GM18868 (cell line): ENCODE results near the gene APLF.
A peak's percentile ranks its signal among the peaks of the same experiment; 100 is the strongest.

ENCODE experiments used
- ATAC-seq: cut with Tn5 transposase; IDR thresholded peaks from one replicate; pipeline ENCODE4 v1.9.1; 2021; ENCODE audit warnings: mild to moderate bottlenecking, moderate library complexity; ENCODE audit not compliant: unreplicated experiment

APLF gene

GRCh38 chr2:68467077-68467960 lies at the start of gene APLF, which contains the start of gene FBXO48:
TSS of gene APLF (plus strand) at chr2:68467585. CDS start at chr2:68467732, 147 bp downstream.
TSS of gene FBXO48 (minus strand) at chr2:68467294. CDS start at chr2:68465145, 2,149 bp downstream.
- ATAC-seq, result peak; percentile 93

- ATAC-seq, result peak; percentile 61
These were observed 49.5 kb upstream of the APLF start for GRCh38 chr2:68417926-68418325.

- ATAC-seq, result no peak
These were observed 49.0 kb upstream of the APLF start for GRCh38 chr2:68418419-68418818.

GRCh38 chr2:68418855-68419254 lies 48.5 kb upstream of the APLF start:
- peak; percentile 36 for ATAC-seq

GRCh38 chr2:68420254-68420910 lies 47.0 kb upstream of the APLF start:
- no peak for ATAC-seq

GRCh38 chr2:68423966-68424650 lies 43.3 kb upstream of the APLF start:
- peak; percentile 82 for ATAC-seq

GRCh38 chr2:68425503-68425902 lies 41.9 kb upstream of the APLF start:
- ATAC-seq, result no peak

GRCh38 chr2:68426446-68426845 lies 40.9 kb upstream of the APLF start:
- no peak for ATAC-seq

- ATAC-seq, result peak; percentile 36
These were observed 40.4 kb upstream of the APLF start for GRCh38 chr2:68426848-68427579.

- no peak for ATAC-seq
These were observed 39.3 kb upstream of the APLF start for GRCh38 chr2:68428126-68428525.

GRCh38 chr2:68428746-68429145 lies 38.6 kb upstream of the APLF start:
- ATAC-seq, result no peak

GRCh38 chr2:68429311-68429826 lies 38.0 kb upstream of the APLF start:
- no peak for ATAC-seq

GRCh38 chr2:68431316-68431972 lies 35.9 kb upstream of the APLF start:
- no peak for ATAC-seq

- no peak for ATAC-seq
These were observed 34.4 kb upstream of the APLF start for GRCh38 chr2:68432696-68433658.

GRCh38 chr2:68434981-68435380 lies 32.4 kb upstream of the APLF start:
- no peak for ATAC-seq

GRCh38 chr2:68435615-68436014 lies 31.8 kb upstream of the APLF start:
- no peak for ATAC-seq

- ATAC-seq, result no peak
These were observed 31.1 kb upstream of the APLF start for GRCh38 chr2:68436270-68436669.

GRCh38 chr2:68438455-68439303 lies 28.7 kb upstream of the APLF start:
- ATAC-seq, result peak; percentile 21
